H1 (cell line): ENCODE measurements around the gene PDE4D.

Experiments used
- CBX8 ChIP-seq: fragments of 300-800, 300-1000 bp; sonication (generic); IDR thresholded peaks from 2 replicates; pipeline ENCODE4 v1.7.1; 2016; ENCODE audit warnings: low read depth, low read length, borderline replicate concordance
- EZH2 ChIP-seq: fragments of 200-600 bp; sonication (generic); IDR thresholded peaks from 2 replicates; pipeline ENCODE4 v1.7.1; 2012; ENCODE audit warnings: low read depth, mild to moderate bottlenecking, moderate library complexity, low read length, inconsistent platforms; ENCODE audit not compliant: severe bottlenecking
- JUN ChIP-seq: IDR thresholded peaks from 2 replicates; pipeline ENCODE4 v1.6.1; 2011; ENCODE audit warnings: low read depth, mild to moderate bottlenecking, improper control_type of control experiment, low read length
- NRF1 ChIP-seq: IDR thresholded peaks from 2 replicates; pipeline ENCODE4 v1.6.1; 2011; ENCODE audit warnings: mild to moderate bottlenecking, low read depth, low read length, improper control_type of control experiment
- POLR2A ChIP-seq, 2 experiments: IDR thresholded peaks; 1 replicate in 1 of 2; 2 replicates in 1 of 2; pipeline ENCODE4 v1.6.1; 2011; ENCODE audit warnings: low read depth in 2 of 2, low read length in 2 of 2, mild to moderate bottlenecking in 2 of 2; ENCODE audit errors: control extremely low read depth in 1 of 2
- SAP30 ChIP-seq: fragments of 300-600 bp; sonication (generic); IDR thresholded peaks from 2 replicates; pipeline ENCODE4 v1.7.1; 2012; ENCODE audit warnings: low read length, moderate library complexity, mild to moderate bottlenecking, inconsistent platforms; ENCODE audit not compliant: insufficient read depth, insufficient replicate concordance
- TAF1 ChIP-seq: IDR thresholded peaks from 2 replicates; pipeline ENCODE4 v1.6.1; 2011; ENCODE audit warnings: mild to moderate bottlenecking, low read depth, low read length
- TCF12 ChIP-seq: IDR thresholded peaks from 2 replicates; pipeline ENCODE4 v1.6.1; 2011; ENCODE audit warnings: low read depth, mild to moderate bottlenecking, low read length
- TEAD4 ChIP-seq: IDR thresholded peaks from 2 replicates; pipeline ENCODE4 v1.6.1; 2012; ENCODE audit warnings: low read depth, low read length, inconsistent platforms, mixed read lengths
- YY1 ChIP-seq: IDR thresholded peaks from 2 replicates; pipeline ENCODE4 v1.6.1; 2011; ENCODE audit warnings: low read depth, mild to moderate bottlenecking, low read length
- TF ChIP-seq, protein P1 (sequence below), 3 experiments: IDR thresholded peaks; 1 replicate in 2 of 3; 2 replicates in 1 of 3; pipeline versions ENCODE4 v1.5.1 to v1.6.1; 2011; ENCODE audit warnings: low read length in 3 of 3, mild to moderate bottlenecking in 3 of 3, inconsistent platforms in 2 of 3, low read depth in 1 of 3, moderate library complexity in 1 of 3; ENCODE audit not compliant: insufficient read depth in 1 of 3; ENCODE audit errors: control extremely low read depth in 1 of 3

- TF ChIP-seq, protein P1, sequence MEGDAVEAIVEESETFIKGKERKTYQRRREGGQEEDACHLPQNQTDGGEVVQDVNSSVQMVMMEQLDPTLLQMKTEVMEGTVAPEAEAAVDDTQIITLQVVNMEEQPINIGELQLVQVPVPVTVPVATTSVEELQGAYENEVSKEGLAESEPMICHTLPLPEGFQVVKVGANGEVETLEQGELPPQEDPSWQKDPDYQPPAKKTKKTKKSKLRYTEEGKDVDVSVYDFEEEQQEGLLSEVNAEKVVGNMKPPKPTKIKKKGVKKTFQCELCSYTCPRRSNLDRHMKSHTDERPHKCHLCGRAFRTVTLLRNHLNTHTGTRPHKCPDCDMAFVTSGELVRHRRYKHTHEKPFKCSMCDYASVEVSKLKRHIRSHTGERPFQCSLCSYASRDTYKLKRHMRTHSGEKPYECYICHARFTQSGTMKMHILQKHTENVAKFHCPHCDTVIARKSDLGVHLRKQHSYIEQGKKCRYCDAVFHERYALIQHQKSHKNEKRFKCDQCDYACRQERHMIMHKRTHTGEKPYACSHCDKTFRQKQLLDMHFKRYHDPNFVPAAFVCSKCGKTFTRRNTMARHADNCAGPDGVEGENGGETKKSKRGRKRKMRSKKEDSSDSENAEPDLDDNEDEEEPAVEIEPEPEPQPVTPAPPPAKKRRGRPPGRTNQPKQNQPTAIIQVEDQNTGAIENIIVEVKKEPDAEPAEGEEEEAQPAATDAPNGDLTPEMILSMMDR (IDR thresholded peaks at IDR 0.05; ENCODE audit: control extremely low read depth in 1 of 3, insufficient read depth in 1 of 3, low read depth in 1 of 3, low read length in 3 of 3), result no peak
- TF ChIP-seq TEAD4, result no peak
- no peak for TF ChIP-seq SAP30
- no peak for TF ChIP-seq CBX8
- no peak for TF ChIP-seq TAF1
- no peak for TF ChIP-seq EZH2
- TF ChIP-seq TCF12, result no peak
- no peak for TF ChIP-seq NRF1
- no peak for TF ChIP-seq POLR2A (IDR thresholded peaks at IDR 0.05; ENCODE audit: control extremely low read depth in 1 of 2, low read depth in 2 of 2, low read length in 2 of 2)
- TF ChIP-seq JUN, result no peak
- no peak for TF ChIP-seq YY1
Observed at GRCh38 chr5:58922461-58923171, 970.9 kb downstream of the PDE4D start.
